Measurements from ENCODE around the gene COL4A3. TPM values are rescaled to one million over a fixed set of nuclear protein-coding genes. Genes with fewer than 3 reads are reported as not detected.

Gene COL4A3
- total and polyA plus RNA-seq, 9 of the 15 experiments (the other 6 are each of a cell fraction or from before 2014, with no cell fraction given): not detected

GRCh38 chr2:227313310-227313709 is 148.9 kb downstream of the COL4A3 start:
- ChIA-PET CTCF (ENCODE audit: low intra/inter-chr PET ratio) (no interaction called here), POLR2A (no interaction called here)
- intact Hi-C loops (cut with micrococcal nuclease): no loop called here
- DNase-seq (ENCODE audit: extremely low read depth in 1 of 4, low spot score in 3 of 4): no peak
- Histone ChIP-seq H3K9me3 (replicated peaks; ENCODE audit: control insufficient read depth, insufficient read depth, low read depth, low read length) (no peaks in the 10 kb centered on the region), H4K20me1 (replicated peaks; ENCODE audit: control insufficient read depth, insufficient read depth, low read length) (no peaks in the 10 kb centered on the region), H3K9me1 (ENCODE audit: control insufficient read depth, insufficient read depth, low read length) (no peaks in the 10 kb centered on the region), H3K27ac (ENCODE audit: extremely low read depth, low read depth, low read length) (no peak overlapping the region), H3K36me3 (ENCODE audit: control insufficient read depth, insufficient read depth, low read length) (no peaks in the 10 kb centered on the region), H3K4me2 (ENCODE audit: insufficient read depth, low read length) (no peak overlapping the region), H3K4me3 (no peak overlapping the region), H3K4me1 (replicated peaks in 1 of 2; ENCODE audit: control insufficient read depth in 2 of 2, insufficient read depth in 2 of 2, low read length in 2 of 2) (no peaks in the 10 kb centered on the region), H3K79me2 (ENCODE audit: control insufficient read depth, insufficient read depth, low read length) (no peaks in the 10 kb centered on the region), H3K27me3 (ENCODE audit: control insufficient read depth in 2 of 2, insufficient read depth in 2 of 2, low read length in 2 of 2) (no peaks in the 10 kb centered on the region; a peak in 2 of 5 replicates), H2AFZ (ENCODE audit: low read depth, low read length) (no peak overlapping the region), H3K9ac (ENCODE audit: insufficient read depth in 1 of 2, low read depth in 2 of 2, low read length in 2 of 2) (no peak overlapping the region)
- no TSS peak for BruUV-seq (replicated peaks)
- FAIRE-seq: no peak
- ATAC-seq: no peak
- TF ChIP-seq FOSL1 (tag; conservative IDR thresholded peaks at IDR 0.05) (no peak), MEF2A (IDR thresholded peaks at IDR 0.05; ENCODE audit: control insufficient read depth, low read depth, low read length) (no peak), NR3C1 (CRISPR knock-in tag; IDR thresholded peaks at IDR 0.05) (no peak), EHMT2 (IDR thresholded peaks at IDR 0.05) (no peak), CEBPG (CRISPR knock-in tag; IDR thresholded peaks at IDR 0.05) (no peak), CEBPG (tag; conservative IDR thresholded peaks at IDR 0.05 in 1 of 2, IDR thresholded peaks at IDR 0.05 in 1 of 2) (no peak), PBX2 (CRISPR knock-in tag; IDR thresholded peaks at IDR 0.05; ENCODE audit: low read depth) (no peak), PBX2 (tag; conservative IDR thresholded peaks at IDR 0.05; ENCODE audit: low read depth) (no peak), POLR2AphosphoS2 (IDR thresholded peaks at IDR 0.05; ENCODE audit: low read length) (no peak), GMEB1 (CRISPR knock-in tag; IDR thresholded peaks at IDR 0.05) (no peak), POLR2A (conservative IDR thresholded peaks at IDR 0.05) (no peak), EWSR1 (IDR thresholded peaks at IDR 0.05; ENCODE audit: borderline replicate concordance, low read depth, partially characterized antibody) (no peak), ZNF584 (CRISPR knock-in tag; IDR thresholded peaks at IDR 0.05; ENCODE audit: low read depth) (no peak), RAD21 (CRISPR knock-in tag; conservative IDR thresholded peaks at IDR 0.05 in 1 of 2, IDR thresholded peaks at IDR 0.05 in 1 of 2) (no peak), NR1H2 (CRISPR knock-in tag; IDR thresholded peaks at IDR 0.05) (no peak), DMBX1 (CRISPR knock-in tag; IDR thresholded peaks at IDR 0.05; ENCODE audit: borderline replicate concordance) (no peak), RUNX1 (IDR thresholded peaks at IDR 0.05; ENCODE audit: low read depth) (no peak), HBP1 (CRISPR knock-in tag; IDR thresholded peaks at IDR 0.05) (no peak), SOX6 (IDR thresholded peaks at IDR 0.05) (no peak)
- WGBS (ENCODE audit: insufficient coverage, low coverage, missing lambda C conversion rate): 0% methylated on average over 1 of the region's 1 CpG
- in situ Hi-C loops (cut with MboI): no loop called here

All from K562 (cell line).